H9 (cell line): ENCODE results near the gene NAA15. TPM values are rescaled to one million over a fixed set of nuclear protein-coding genes. Genes with fewer than 3 reads are reported as not detected.
"Not testable (repeated sequence)": the region's sequence is repeated elsewhere in the genome, so short reads cannot be mapped to it uniquely, and the experiment has no call there.

Experiments
- DNase-seq: peaks from one replicate; pipeline ENCODE4 v3.0.0-alpha.2; 2017
- H2AFZ ChIP-seq: one replicate; pipeline ENCODE4 v1.6.1; 2013; ENCODE audit warnings: mild to moderate bottlenecking, low read length, control low read depth, moderate library complexity
- H2AK5ac ChIP-seq: 2 replicates; pipeline ENCODE4 v1.6.1; 2013; ENCODE audit warnings: low read length, control low read depth, mixed read lengths; ENCODE audit not compliant: insufficient read length
- H2BK120ac ChIP-seq: one replicate; pipeline ENCODE4 v1.6.1; 2013; ENCODE audit warnings: low read depth, mild to moderate bottlenecking, low read length, control low read depth, inconsistent platforms; ENCODE audit not compliant: poor library complexity, severe bottlenecking
- H2BK12ac ChIP-seq: 2 replicates; pipeline ENCODE4 v1.6.1; 2013; ENCODE audit warnings: low read length, control low read depth, mixed read lengths, low read depth; ENCODE audit not compliant: insufficient read length
- H2BK15ac ChIP-seq: 2 replicates; pipeline ENCODE4 v1.6.1; 2013; ENCODE audit warnings: low read depth, low read length, control low read depth
- H2BK20ac ChIP-seq: one replicate; pipeline ENCODE4 v1.6.1; 2013; ENCODE audit warnings: low read depth, mild to moderate bottlenecking, low read length, control low read depth, inconsistent platforms; ENCODE audit not compliant: poor library complexity, severe bottlenecking
- H2BK5ac ChIP-seq: 2 replicates; pipeline ENCODE4 v1.6.1; 2013; ENCODE audit warnings: low read length, control low read depth, mixed read lengths; ENCODE audit not compliant: insufficient read length
- H3K14ac ChIP-seq: 2 replicates; pipeline ENCODE4 v1.6.1; 2013; ENCODE audit warnings: low read length, control low read depth; ENCODE audit not compliant: insufficient read depth
- H3K18ac ChIP-seq: 2 replicates; pipeline ENCODE4 v1.6.1; 2013; ENCODE audit warnings: low read depth, mild to moderate bottlenecking, mixed read lengths, low read length, control low read depth; ENCODE audit not compliant: insufficient read length
- H3K23ac ChIP-seq: 2 replicates; pipeline ENCODE4 v1.6.1; 2013; ENCODE audit warnings: low read length, control low read depth, mixed read lengths, low read depth; ENCODE audit not compliant: insufficient read length
- H3K23me2 ChIP-seq: 2 replicates; pipeline ENCODE4 v1.6.1; 2013; ENCODE audit warnings: low read depth, mild to moderate bottlenecking, mixed read lengths, low read length, control low read depth; ENCODE audit not compliant: insufficient read length, poor library complexity, severe bottlenecking
- H3K27ac ChIP-seq: 2 replicates; pipeline ENCODE4 v1.5.1; 2013; ENCODE audit warnings: low read length, control low read depth, mixed read lengths, low read depth; ENCODE audit not compliant: insufficient read length
- H3K27me3 ChIP-seq: 2 replicates; pipeline ENCODE4 v1.6.1; 2013; ENCODE audit warnings: low read length, control low read depth, inconsistent platforms; ENCODE audit not compliant: insufficient read depth
- H3K4ac ChIP-seq: 2 replicates; pipeline ENCODE4 v1.6.1; 2013; ENCODE audit warnings: low read depth, mild to moderate bottlenecking, control low read depth, inconsistent platforms, low read length, moderate library complexity
- H3K4me1 ChIP-seq: 2 replicates; pipeline ENCODE4 v1.6.1; 2013; ENCODE audit warnings: low read length, control low read depth, inconsistent platforms; ENCODE audit not compliant: insufficient read depth
- H3K4me2 ChIP-seq: 2 replicates; pipeline ENCODE4 v1.6.1; 2013; ENCODE audit warnings: low read length, control low read depth, mixed read lengths; ENCODE audit not compliant: insufficient read length, insufficient read depth
- H3K56ac ChIP-seq: 2 replicates; pipeline ENCODE4 v1.6.1; 2013; ENCODE audit warnings: low read depth, mild to moderate bottlenecking, mixed read lengths, low read length, control low read depth; ENCODE audit not compliant: insufficient read length
- H3K79me1 ChIP-seq: 2 replicates; pipeline ENCODE4 v1.6.1; 2013; ENCODE audit warnings: low read depth, mild to moderate bottlenecking, moderate library complexity, low read length, control low read depth, inconsistent platforms; ENCODE audit not compliant: insufficient read depth, poor library complexity, severe bottlenecking
- H3K79me2 ChIP-seq: 2 replicates; pipeline ENCODE4 v1.6.1; 2013; ENCODE audit warnings: low read length, control low read depth, inconsistent platforms; ENCODE audit not compliant: insufficient read depth
- H3K9ac ChIP-seq: 2 replicates; pipeline ENCODE4 v1.6.1; 2013; ENCODE audit warnings: low read length, control low read depth, mixed read lengths; ENCODE audit not compliant: insufficient read length; ENCODE audit errors: extremely low read depth
- H3K9me3 ChIP-seq: one replicate; pipeline ENCODE4 v1.6.1; 2013; ENCODE audit warnings: low read depth, low read length, inconsistent platforms; ENCODE audit not compliant: control insufficient read depth
- H3T11ph ChIP-seq: one replicate; pipeline ENCODE4 v1.6.1; 2013; ENCODE audit warnings: mild to moderate bottlenecking, low read length, control low read depth, inconsistent platforms
- H4K20me1 ChIP-seq: one replicate; pipeline ENCODE4 v1.6.1; 2013; ENCODE audit not compliant: control insufficient read depth, insufficient read length, insufficient read depth
- H4K5ac ChIP-seq: 2 replicates; pipeline ENCODE4 v1.6.1; 2013; ENCODE audit warnings: low read depth, mild to moderate bottlenecking, mixed read lengths, low read length, control low read depth; ENCODE audit not compliant: insufficient read length
- H4K8ac ChIP-seq: replicated peaks from 2 replicates; pipeline ENCODE4 v1.6.1; 2013; ENCODE audit warnings: low read length, control low read depth, mixed read lengths, low read depth; ENCODE audit not compliant: insufficient read length
- H4K91ac ChIP-seq: 2 replicates; pipeline ENCODE4 v1.6.1; 2013; ENCODE audit warnings: low read depth, mild to moderate bottlenecking, moderate library complexity, mixed read lengths, low read length, control low read depth; ENCODE audit not compliant: insufficient read length
- H3K27ac Mint-ChIP-seq, 3 experiments: 2 replicates in 2 of 3; 3 replicates in 1 of 3; pipeline ENCODE4 v1.8.0; 2020 to 2021; ENCODE audit warnings: mixed read lengths in 3 of 3, mild to moderate bottlenecking in 1 of 3, moderate library complexity in 1 of 3
- H3K27me3 Mint-ChIP-seq: 2 replicates; pipeline ENCODE4 v1.8.0; 2021; ENCODE audit warnings: low read depth, mild to moderate bottlenecking, moderate library complexity, mixed read lengths
- H3K36me3 Mint-ChIP-seq, 3 experiments: 2 replicates in 2 of 3; 3 replicates in 1 of 3; pipeline ENCODE4 v1.8.0; 2020 to 2021; ENCODE audit warnings: low read depth in 3 of 3, mixed read lengths in 3 of 3; ENCODE audit not compliant: insufficient read depth in 1 of 3
- H3K4me1 Mint-ChIP-seq, 2 experiments: 2 replicates each; pipeline ENCODE4 v1.8.0; 2020; ENCODE audit warnings: mixed read lengths in 2 of 2
- H3K4me3 Mint-ChIP-seq, 2 experiments: 2 replicates in 1 of 2; 3 replicates in 1 of 2; pipeline ENCODE4 v1.8.0; 2020 to 2021; ENCODE audit warnings: mild to moderate bottlenecking in 2 of 2, mixed read lengths in 2 of 2, moderate library complexity in 1 of 2
- H3K9me3 Mint-ChIP-seq, 2 experiments: 2 replicates in 1 of 2; 3 replicates in 1 of 2; pipeline ENCODE4 v1.8.0; 2020; ENCODE audit warnings: mild to moderate bottlenecking in 2 of 2, mixed read lengths in 2 of 2, moderate library complexity in 1 of 2
- WGBS: extraction: QIAGEN DNeasy Blood & Tissue Kit; methylation state at CpG from one replicate; pipeline ENCODE4 v1.1.7; 2013; ENCODE audit warnings: missing lambda C conversion rate, low lambda C conversion rate, mixed read lengths; ENCODE audit not compliant: insufficient read length; ENCODE audit errors: extremely low coverage; 5-methylcytosine and 5-hydroxymethylcytosine counted together
- total RNA-seq: library from RNA; stranded (reverse); gene quantifications from 2 replicates; pipeline ENCODE4 v1.2.1, GENCODE V29; 2021

NAA15 gene
- total RNA-seq, 1 experiment from 2014 or later: 115 TPM

DNA sequence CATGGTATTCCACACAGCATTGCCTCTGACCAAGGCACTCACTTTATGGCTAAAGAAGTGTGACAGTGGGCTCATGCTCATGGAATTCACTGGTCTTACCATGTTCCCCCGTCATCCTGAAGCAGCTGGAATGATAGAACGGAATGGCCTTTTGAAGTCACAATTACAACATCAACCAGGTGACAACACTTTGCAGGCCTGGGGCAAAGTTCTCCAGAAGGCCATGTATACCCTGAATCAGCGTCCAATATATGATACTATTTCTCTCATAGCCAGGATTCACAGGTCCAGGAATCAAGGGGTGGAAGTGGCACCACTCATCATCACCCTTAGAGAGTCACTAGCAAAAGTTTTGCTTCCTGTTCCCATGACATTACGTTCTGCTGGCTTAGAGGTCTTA lies 145.8 kb downstream of the NAA15 start:
- H2BK20ac ChIP-seq, H3K9me3 ChIP-seq, H3K4me1 ChIP-seq, H3K9me3 Mint-ChIP-seq, H3K9ac ChIP-seq, H3K27ac ChIP-seq, H3K23ac ChIP-seq, H3K4me3 Mint-ChIP-seq, H3T11ph ChIP-seq, H2AFZ ChIP-seq, H4K5ac ChIP-seq, H3K27me3 ChIP-seq, H3K79me1 ChIP-seq, H2BK15ac ChIP-seq, H4K91ac ChIP-seq, H3K4me2 ChIP-seq, H4K8ac ChIP-seq, H2BK5ac ChIP-seq, H3K27ac Mint-ChIP-seq, H3K14ac ChIP-seq, H3K36me3 Mint-ChIP-seq, H3K4me1 Mint-ChIP-seq, H3K4ac ChIP-seq, H2BK12ac ChIP-seq, H2AK5ac ChIP-seq, H3K79me2 ChIP-seq, H3K56ac ChIP-seq, H2BK120ac ChIP-seq, H3K27me3 Mint-ChIP-seq, H3K18ac ChIP-seq, DNase-seq, H3K23me2 ChIP-seq, H4K20me1 ChIP-seq: not testable (repeated sequence)
- WGBS: no CpG with 5 or more reads among the region's 4 CpGs
